GM19397 (cell line): ENCODE data around the gene CDK5R2.

Experiments used
- ATAC-seq: cut with Tn5 transposase; IDR thresholded peaks from one replicate; pipeline ENCODE4 v1.9.1; 2021; ENCODE audit warnings: mild to moderate bottlenecking, moderate library complexity; ENCODE audit not compliant: unreplicated experiment

The CDK5R2 gene

GRCh38 chr2:219001577-219002394, 42.3 kb downstream of the CDK5R2 start:
- no peak for ATAC-seq

GRCh38 chr2:219002395-219003266, 43.2 kb downstream of the CDK5R2 start:
- no peak for ATAC-seq

- ATAC-seq = no peak
These were observed 43.8 kb downstream of the CDK5R2 start for GRCh38 chr2:219003267-219003634.

- no peak for ATAC-seq
These were observed 44.5 kb downstream of the CDK5R2 start for GRCh38 chr2:219003979-219004378.

- no peak for ATAC-seq
These were observed 49.8 kb downstream of the CDK5R2 start for GRCh38 chr2:219009294-219009693.

DNA sequence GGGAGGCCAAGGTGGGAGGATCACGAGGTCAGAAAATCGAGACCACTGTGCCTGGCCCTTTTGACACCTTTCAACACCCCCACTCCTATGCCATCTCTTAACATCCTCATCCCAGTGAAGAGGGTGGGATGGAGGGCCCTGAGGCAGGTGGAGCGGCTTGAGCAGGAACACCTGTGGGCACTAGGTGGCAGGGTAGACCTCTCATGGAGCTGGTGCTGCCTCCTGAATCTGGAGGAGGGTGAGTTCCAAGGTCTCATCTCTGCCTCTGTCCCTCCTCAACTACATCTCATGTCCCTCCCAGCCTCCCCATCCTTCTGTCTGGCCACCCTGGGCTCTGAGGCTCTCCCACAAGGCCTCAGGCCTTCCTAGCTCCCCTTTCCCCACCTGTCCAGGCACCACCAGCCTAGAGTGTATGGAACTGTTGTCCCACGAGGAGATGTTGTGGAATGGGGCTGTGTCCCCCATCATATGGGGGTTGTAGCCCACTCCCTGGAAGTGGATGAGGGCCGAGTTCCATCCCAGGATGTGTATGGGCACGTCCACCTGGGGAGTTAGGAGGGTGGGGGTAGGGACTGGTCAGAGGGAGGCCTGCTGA, 50.8 kb downstream of the CDK5R2 start:
- ATAC-seq = no peak

DNA sequence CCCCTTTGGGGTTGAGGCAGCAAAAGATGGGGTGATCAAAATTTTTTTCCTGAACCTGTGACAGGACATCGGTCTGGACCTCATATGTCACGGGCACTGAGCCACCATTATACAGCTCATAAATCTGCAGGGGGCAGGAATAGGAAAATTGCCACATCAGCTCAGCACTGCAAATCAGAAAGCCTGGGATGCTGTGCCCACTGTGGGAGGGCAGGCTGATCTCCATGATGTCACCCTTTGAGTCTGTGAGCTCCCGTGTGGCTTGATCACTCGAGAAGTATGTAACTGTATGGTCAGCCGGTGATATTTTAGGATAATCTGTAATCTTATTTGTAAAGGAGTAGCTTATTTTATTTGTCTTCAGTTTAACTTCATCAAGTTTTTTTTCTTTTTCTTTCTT, 51.4 kb downstream of the CDK5R2 start:
- ATAC-seq = no peak
